Heart left ventricle (tissue), 13 donors: Measurements from ENCODE around the gene FKTN.

Source experiments
- CTCF ChIP-seq, 12 donors: fragments of 200-600 bp; sonication (generic) in 4 of 12; IDR thresholded peaks; one replicate each; pipeline versions ENCODE4 v1.5.0 to v1.8.0; 2018 to 2022; ENCODE audit warnings: antibody characterized with exemption in 12 of 12, mild to moderate bottlenecking in 5 of 12
- POLR2A ChIP-seq, 2 donors: fragments of 450-650 bp; IDR thresholded peaks; one replicate each; pipeline ENCODE4 v1.6.1; 2017; ENCODE audit warnings: antibody characterized with exemption in 2 of 2, mild to moderate bottlenecking in 2 of 2, moderate library complexity in 2 of 2
- donor health status: ischemic (EF 13 %, LVEDD 7.1; RV severe dilation, severe dysfunction).
- donor health status: DM: no; HTN: yes; CAD: no.
- donor health status: DM: no; HTN: no; CAD: no.
- donor health status: ischemic (EF 25% LVEDD 6.9; RV normal size, moderate dysfunction).
- donor health status: ischemic (EF 25% LVEDD 5.7; RV mildly dilated, moderate dysfunction).
- donor health status: ischemic (EF 35%, LVEDD 5.7; RV mildly dilated, moderate dysfunction).
- donor health status: nonischemic (EF 11% LVEDD 7.7; RV severe dilation, severe dysfunction).
- donor health status: DM: yes; HTN: yes; CAD: no.
- donor health status: PGD.
- donor health status: ischemic (EF 29% LVEDD 5.4; RV normal size, mild dysfunction).
- donor health status: nonischemic (EF 23%, LVEDD 6.1; RV moderate dilation, normal function).

- TF ChIP-seq CTCF (IDR thresholded peaks at IDR 0.05) (no peak), POLR2A (IDR thresholded peaks at IDR 0.05) (no peak)
Measured at GRCh38 chr9:105681724-105682123, 123.8 kb downstream of the FKTN start.
